B cell (primary cell): Measurements from ENCODE around the gene SCN2B. TPM values are rescaled to one million over a fixed set of nuclear protein-coding genes. Genes with fewer than 3 reads are reported as not detected.

Source experiments
- ATAC-seq: fragments of 200-7000 bp; cut with Tn5 transposase; one replicate; pipeline ENCODE4 v1.10.0; 2021; ENCODE audit warnings: low read depth, mild to moderate bottlenecking, moderate number of reproducible peaks, moderate library complexity
- CTCF ChIA-PET: fragments of 350-600 bp; sonication (Branson Sonifier 250); formaldehyde crosslinking; loops from one replicate; lab custom pipeline; 2021; ENCODE audit warnings: antibody characterized with exemption, inconsistent platforms; lab: Charles Lee
- POLR2A ChIA-PET: fragments of 350-600 bp; sonication (Branson Sonifier 250); formaldehyde crosslinking; loops from one replicate; lab custom pipeline; 2021; ENCODE audit warnings: antibody characterized with exemption; lab: Charles Lee
- DNase-seq: peaks from one replicate; pipeline ENCODE4 v3.0.0; 2013
- H2AFZ ChIP-seq: 2 replicates; pipeline ENCODE4 v1.6.1; 2012; ENCODE audit warnings: mild to moderate bottlenecking, low read depth, low read length; ENCODE audit not compliant: insufficient read depth, poor library complexity, severe bottlenecking
- H3K27ac ChIP-seq, 2 donors: 1 replicate in 1 of 2; 2 replicates in 1 of 2; pipeline ENCODE4 v1.5.1; 2012 to 2013; ENCODE audit warnings: low read length in 2 of 2, mild to moderate bottlenecking in 2 of 2, moderate library complexity in 1 of 2
- H3K27me3 ChIP-seq, 4 experiments: fragments of 200-600 bp in 1 of 4; sonication (generic) in 1 of 4; replicated peaks in 1 of 4; 1 replicate in 2 of 4; 2 replicates in 2 of 4; pipeline versions ENCODE4 v1.6.1 to v1.7.0; 2013 to 2016; ENCODE audit warnings: low read length in 3 of 4, mild to moderate bottlenecking in 2 of 4, mixed read lengths in 1 of 4, moderate library complexity in 1 of 4; ENCODE audit not compliant: insufficient read depth in 4 of 4, control insufficient read depth in 3 of 4; ENCODE audit errors: control extremely low read depth in 1 of 4
- H3K36me3 ChIP-seq, 2 experiments: replicated peaks in 1 of 2; 1 replicate in 1 of 2; 2 replicates in 1 of 2; pipeline versions ENCODE4 v1.6.1 to v1.7.1; 2013; ENCODE audit warnings: low read length in 1 of 2; ENCODE audit not compliant: insufficient read depth in 2 of 2, control insufficient read depth in 1 of 2; ENCODE audit errors: control extremely low read depth in 1 of 2, extremely low read depth in 1 of 2
- H3K4me1 ChIP-seq, 2 donors: fragments of 200-600 bp in 1 of 2; sonication (generic) in 1 of 2; 1 replicate in 1 of 2; 2 replicates in 1 of 2; pipeline versions ENCODE4 v1.5.1 to v1.6.1; 2013 to 2017; ENCODE audit warnings: low read length in 2 of 2; ENCODE audit not compliant: control insufficient read depth in 2 of 2, insufficient read depth in 2 of 2
- H3K4me2 ChIP-seq: replicated peaks from 2 replicates; pipeline ENCODE3; 2012; ENCODE audit warnings: mild to moderate bottlenecking, low read depth, low read length; ENCODE audit not compliant: poor library complexity, severe bottlenecking
- H3K4me3 ChIP-seq, 5 experiments: fragments of 200-600 bp in 1 of 5; sonication (generic) in 1 of 5; 1 replicate in 3 of 5; 2 replicates in 2 of 5; pipeline versions ENCODE4 v1.5.1 to v1.7.0; 2011 to 2016; ENCODE audit warnings: low read length in 4 of 5, mild to moderate bottlenecking in 4 of 5, low read depth in 2 of 5, control low read depth in 1 of 5, moderate library complexity in 1 of 5; ENCODE audit not compliant: insufficient read depth in 1 of 5; ENCODE audit errors: control extremely low read depth in 1 of 5, extremely low read depth in 1 of 5
- H3K79me2 ChIP-seq: fragments of 200-600 bp; sonication (generic); one replicate; pipeline ENCODE4 v1.6.0; 2016; ENCODE audit warnings: low read length; ENCODE audit not compliant: control insufficient read depth, insufficient read depth
- H3K9ac ChIP-seq: fragments of 200-600 bp; sonication (generic); 2 replicates; pipeline ENCODE4 v1.6.1; 2017; ENCODE audit warnings: mild to moderate bottlenecking, low read length, moderate library complexity
- H3K9me3 ChIP-seq, 3 donors: one replicate each; pipeline versions ENCODE4 v1.6.1 to v1.7.1; 2013; ENCODE audit warnings: low read length in 2 of 3; ENCODE audit not compliant: control insufficient read depth in 2 of 3, insufficient read depth in 1 of 3; ENCODE audit errors: control extremely low read depth in 1 of 3
- H4K20me1 ChIP-seq: 2 replicates; pipeline ENCODE4 v1.6.0; 2012; ENCODE audit warnings: mild to moderate bottlenecking, low read length; ENCODE audit not compliant: insufficient read depth, control insufficient read depth, poor library complexity, severe bottlenecking
- H3K27ac Mint-ChIP-seq: one replicate; pipeline ENCODE4 v1.8.0; 2021; ENCODE audit warnings: mixed read lengths
- H3K27me3 Mint-ChIP-seq: one replicate; pipeline ENCODE4 v1.8.0; 2021; ENCODE audit warnings: mixed read lengths
- H3K4me1 Mint-ChIP-seq: one replicate; pipeline ENCODE4 v1.8.0; 2021; ENCODE audit warnings: mixed read lengths
- H3K4me3 Mint-ChIP-seq: one replicate; pipeline ENCODE4 v1.8.0; 2021; ENCODE audit warnings: mixed read lengths
- H3K9me3 Mint-ChIP-seq: one replicate; pipeline ENCODE4 v1.8.0; 2022; ENCODE audit warnings: mixed read lengths; ENCODE audit not compliant: insufficient read depth
- CTCF ChIP-seq: fragments of 200-600 bp; IDR thresholded peaks from one replicate; pipeline ENCODE4 v1.8.0; 2022; ENCODE audit warnings: antibody characterized with exemption, mild to moderate bottlenecking
- EZH2 ChIP-seq: IDR thresholded peaks from 2 replicates; pipeline ENCODE4 v1.6.1; 2012; ENCODE audit warnings: borderline replicate concordance, low read depth, mild to moderate bottlenecking, moderate library complexity, low read length; ENCODE audit not compliant: insufficient read depth, poor library complexity, severe bottlenecking
- WGBS: methylation state at CpG from one replicate; pipeline ENCODE4 v1.1.5; 2013; ENCODE audit warnings: missing lambda C conversion rate; ENCODE audit not compliant: insufficient coverage; 5-methylcytosine and 5-hydroxymethylcytosine counted together
- intact Hi-C: fragments of 100-400 bp; cut with micrococcal nuclease; formaldehyde crosslinking; loops from one replicate; pipeline ENCODE4 v1.10.0; 2022
- polyA plus RNA-seq: library from polyadenylated mRNA; depleted of rRNA; stranded (reverse); fragments of >200 nt; gene quantifications from 2 replicates; pipeline ENCODE4 v1.2.3, GENCODE V29; 2012
- total RNA-seq, 2 donors: library from RNA; stranded (reverse); fragments of 120-200 nt in 1 of 2; gene quantifications; 1 replicate in 1 of 2; 2 replicates in 1 of 2; pipeline versions ENCODE4 v1.2.3 to v1.2.4, GENCODE V29; 2013 to 2022

SCN2B gene
- total and polyA plus RNA-seq, 2 donors (not counting 1 experiment from before 2014, with no cell fraction given), result not detected

- H3K9me3 ChIP-seq, result no peaks in the 10 kb centered on the region
- ChIA-PET CTCF (interaction anchor here (1.3 to 3.7 kb wide), 2 partner anchors 8 to 260 kb away, joined by 3 to 21 read pairs; no protein-coding TSS in a partner anchor), POLR2A (no interaction called here)
- no peak overlapping the region for H2AFZ ChIP-seq
- H3K27ac Mint-ChIP-seq, result no peak overlapping the region
- H4K20me1 ChIP-seq, result no peaks in the 10 kb centered on the region
- TF ChIP-seq EZH2, result no peak
- TF ChIP-seq CTCF, result no peak
- peaks cover 32% of the 10 kb centered on the region for H3K27me3 Mint-ChIP-seq
- H3K9ac ChIP-seq, result no peak overlapping the region
- DNase-seq (no peak), ATAC-seq (no peak)
- intact Hi-C loops, result loop anchor here (5.0 kb wide), 1 partner anchor 35 kb away; no protein-coding TSS in a partner anchor
- H3K9me3 Mint-ChIP-seq, result no peaks in the 10 kb centered on the region
- no peaks in the 10 kb centered on the region for H3K36me3 ChIP-seq
- H3K27me3 ChIP-seq, result no peaks in the 10 kb centered on the region
- H3K4me1 ChIP-seq, result peaks cover 15 to 16% of the 10 kb centered on the region in 2 donors
- H3K4me3 Mint-ChIP-seq, result no peak overlapping the region
- no CpG with 5 or more reads among the region's 2 CpGs for WGBS
- no peaks in the 10 kb centered on the region for H3K79me2 ChIP-seq
- H3K4me2 ChIP-seq, result no peak overlapping the region
- no peak overlapping the region for H3K27ac ChIP-seq
- H3K4me1 Mint-ChIP-seq, result peaks cover 19% of the 10 kb centered on the region
- no peak overlapping the region for H3K4me3 ChIP-seq
Observed at GRCh38 chr11:118207079-118207478, 30.6 kb upstream of the SCN2B start.

- Mint-ChIP-seq H3K4me1 (peaks cover 13% of the 10 kb centered on the region), H3K27ac (no peak overlapping the region), H3K27me3 (peaks cover 32% of the 10 kb centered on the region), H3K9me3 (no peaks in the 10 kb centered on the region), H3K4me3 (no peak overlapping the region)
- ChIA-PET POLR2A (interaction anchor here (0.6 kb wide), 1 partner anchor 229 kb away, joined by 4 read pairs; no protein-coding TSS in a partner anchor), CTCF (interaction anchor here (1.3 kb wide), 1 partner anchor 260 kb away, joined by 3 read pairs; no protein-coding TSS in a partner anchor)
- H3K9me3 ChIP-seq, result no peaks in the 10 kb centered on the region
- no peak overlapping the region for H3K4me3 ChIP-seq
- no peak for TF ChIP-seq CTCF
- TF ChIP-seq EZH2, result no peak
- no CpG with 5 or more reads among the region's 1 CpG for WGBS
- DNase-seq, result no peak
- no peaks in the 10 kb centered on the region for H3K36me3 ChIP-seq
- H3K27me3 ChIP-seq, result peaks cover 0 to 2% (median 0%) of the 10 kb centered on the region in 4 experiments
- no peak for ATAC-seq
- peaks cover 10 to 11% of the 10 kb centered on the region in 2 donors for H3K4me1 ChIP-seq
- H4K20me1 ChIP-seq, result no peaks in the 10 kb centered on the region
- intact Hi-C loops, result loop anchor here (5.0 kb wide), 1 partner anchor 36 kb away; no protein-coding TSS in a partner anchor
- peak overlapping the region; percentile 13 for H3K4me2 ChIP-seq
- peak overlapping the region; percentile 3 for H2AFZ ChIP-seq
- no peaks in the 10 kb centered on the region for H3K79me2 ChIP-seq
- H3K27ac ChIP-seq, result no peak overlapping the region
- H3K9ac ChIP-seq, result no peak overlapping the region
Observed at GRCh38 chr11:118206391-118207031, 30.1 kb upstream of the SCN2B start.
